ENCODE results near the gene CNNM1.

The CNNM1 gene

GRCh38 chr10:99337901-99338300 is 8.7 kb downstream of the CNNM1 start:
- no peak overlapping the region for H3K27ac ChIP-seq
- TF ChIP-seq CTCF (IDR thresholded peaks at IDR 0.05; ENCODE audit: low read depth, low read length): no peak
- H3K9me3 ChIP-seq (ENCODE audit: severe bottlenecking): no peaks in the 10 kb centered on the region
- DNase-seq: no peak
- no peaks in the 10 kb centered on the region for H3K27me3 ChIP-seq (ENCODE audit: insufficient read depth, low read depth, severe bottlenecking)
- no peaks in the 10 kb centered on the region for H3K36me3 ChIP-seq
- H3K4me3 ChIP-seq (ENCODE audit: low read depth, low read length): no peak overlapping the region

GRCh38 chr10:99339077-99339476 is 9.9 kb downstream of the CNNM1 start:
- TF ChIP-seq CTCF (IDR thresholded peaks at IDR 0.05; ENCODE audit: low read depth, low read length): no peak
- Histone ChIP-seq H3K4me3 (ENCODE audit: low read depth, low read length) (no peak overlapping the region), H3K27ac (no peak overlapping the region), H3K9me3 (ENCODE audit: severe bottlenecking) (no peaks in the 10 kb centered on the region), H3K36me3 (no peaks in the 10 kb centered on the region), H3K27me3 (ENCODE audit: insufficient read depth, low read depth, severe bottlenecking) (no peaks in the 10 kb centered on the region)
- DNase-seq: no peak

GRCh38 chr10:99339563-99340047 is 10.4 kb downstream of the CNNM1 start:
- H3K4me3 ChIP-seq (ENCODE audit: low read depth, low read length): no peak overlapping the region
- no peak for DNase-seq

GRCh38 chr10:99340650-99341049 is 11.5 kb downstream of the CNNM1 start:
- Histone ChIP-seq H3K9me3 (ENCODE audit: severe bottlenecking) (no peaks in the 10 kb centered on the region), H3K36me3 (no peaks in the 10 kb centered on the region), H3K4me3 (ENCODE audit: low read depth, low read length) (no peak overlapping the region), H3K27me3 (ENCODE audit: insufficient read depth, low read depth, severe bottlenecking) (no peaks in the 10 kb centered on the region), H3K27ac (no peak overlapping the region)
- TF ChIP-seq CTCF (IDR thresholded peaks at IDR 0.05; ENCODE audit: low read depth, low read length): no peak
- no peak for DNase-seq

More at GRCh38 chr10:99339563-99340047, 10.4 kb downstream of the CNNM1 start:
- no peak for TF ChIP-seq CTCF (IDR thresholded peaks at IDR 0.05; ENCODE audit: low read depth, low read length)
- Histone ChIP-seq H3K9me3 (ENCODE audit: severe bottlenecking) (no peaks in the 10 kb centered on the region), H3K36me3 (no peaks in the 10 kb centered on the region), H3K27ac (no peak overlapping the region), H3K27me3 (ENCODE audit: insufficient read depth, low read depth, severe bottlenecking) (no peaks in the 10 kb centered on the region)

GRCh38 chr10:99341248-99341647 is 12.1 kb downstream of the CNNM1 start:
- Histone ChIP-seq H3K4me3 (ENCODE audit: low read depth, low read length) (no peak overlapping the region), H3K9me3 (ENCODE audit: severe bottlenecking) (no peaks in the 10 kb centered on the region), H3K36me3 (no peaks in the 10 kb centered on the region), H3K27ac (no peak overlapping the region), H3K27me3 (ENCODE audit: insufficient read depth, low read depth, severe bottlenecking) (no peaks in the 10 kb centered on the region)
- DNase-seq: no peak
- no peak for TF ChIP-seq CTCF (IDR thresholded peaks at IDR 0.05; ENCODE audit: low read depth, low read length)

GRCh38 chr10:99341860-99342490 is 12.8 kb downstream of the CNNM1 start:
- Histone ChIP-seq H3K27me3 (ENCODE audit: insufficient read depth, low read depth, severe bottlenecking) (no peaks in the 10 kb centered on the region), H3K9me3 (ENCODE audit: severe bottlenecking) (no peaks in the 10 kb centered on the region), H3K4me3 (ENCODE audit: low read depth, low read length) (no peak overlapping the region), H3K36me3 (no peaks in the 10 kb centered on the region), H3K27ac (no peak overlapping the region)
- DNase-seq: no peak
- TF ChIP-seq CTCF (IDR thresholded peaks at IDR 0.05; ENCODE audit: low read depth, low read length): no peak
